ENCODE results near the gene CALHM2. TPM values are rescaled to one million over a fixed set of nuclear protein-coding genes. Genes with fewer than 3 reads are reported as not detected.
A peak's percentile ranks its signal among the peaks of the same experiment; 100 is the strongest.

Gene CALHM2
- polyA plus RNA-seq, 2 of the 4 experiments (the other 2 are of a cell fraction): 2.5 to 2.6 TPM

DNA sequence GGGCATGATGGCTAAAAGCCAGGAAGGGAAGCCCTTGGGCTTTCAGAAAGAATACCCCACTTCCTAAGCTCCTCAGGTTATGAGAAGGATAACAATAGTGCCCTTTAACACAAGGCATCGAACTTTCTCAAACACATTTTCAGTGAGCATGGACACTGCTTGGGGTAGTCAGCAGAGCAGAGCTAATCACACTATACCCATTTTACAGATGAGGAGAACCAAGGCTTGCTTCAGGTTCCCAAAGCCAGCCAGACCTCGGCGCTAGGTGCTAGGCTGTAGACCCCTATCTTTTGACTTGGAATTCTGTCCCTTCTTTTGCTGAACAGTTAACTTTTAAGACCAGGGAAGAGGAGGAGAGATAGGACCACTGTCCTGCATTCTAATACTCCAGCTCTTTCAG lies 43.2 kb upstream of the CALHM2 start:
- Histone ChIP-seq H3K4me2 (no peak overlapping the region), H3K9me3 (no peaks in the 10 kb centered on the region), H3K4me1 (peaks cover 13% of the 10 kb centered on the region), H3K27ac (no peak overlapping the region), H3K4me3 (no peak overlapping the region)
- ATAC-seq (no peak), FAIRE-seq (no peak), DNase-seq (ENCODE audit: low read depth in 1 of 2, low spot score in 1 of 2) (no peak)
- ChIA-PET POLR2A (no interaction called here), CTCF (interaction anchor here (0.9 to 2.9 kb wide), 3 partner anchors 10 to 98 kb away, joined by 3 to 14 read pairs (median 5); no protein-coding TSS in a partner anchor)
- 52% methylated on average over 3 of the region's 3 CpGs for WGBS (ENCODE audit: missing lambda C conversion rate)
- TF ChIP-seq HOXB13 (CRISPR knock-in tag; IDR thresholded peaks at IDR 0.05; ENCODE audit: low read depth): no peak
- TF ChIP-seq, protein P1, sequence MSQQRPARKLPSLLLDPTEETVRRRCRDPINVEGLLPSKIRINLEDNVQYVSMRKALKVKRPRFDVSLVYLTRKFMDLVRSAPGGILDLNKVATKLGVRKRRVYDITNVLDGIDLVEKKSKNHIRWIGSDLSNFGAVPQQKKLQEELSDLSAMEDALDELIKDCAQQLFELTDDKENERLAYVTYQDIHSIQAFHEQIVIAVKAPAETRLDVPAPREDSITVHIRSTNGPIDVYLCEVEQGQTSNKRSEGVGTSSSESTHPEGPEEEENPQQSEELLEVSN (IDR thresholded peaks at IDR 0.05; ENCODE audit: borderline replicate concordance, low read depth): no peak
- TF ChIP-seq POLR2AphosphoS2 (conservative IDR thresholded peaks at IDR 0.05; ENCODE audit: low read length): no peak

DNA sequence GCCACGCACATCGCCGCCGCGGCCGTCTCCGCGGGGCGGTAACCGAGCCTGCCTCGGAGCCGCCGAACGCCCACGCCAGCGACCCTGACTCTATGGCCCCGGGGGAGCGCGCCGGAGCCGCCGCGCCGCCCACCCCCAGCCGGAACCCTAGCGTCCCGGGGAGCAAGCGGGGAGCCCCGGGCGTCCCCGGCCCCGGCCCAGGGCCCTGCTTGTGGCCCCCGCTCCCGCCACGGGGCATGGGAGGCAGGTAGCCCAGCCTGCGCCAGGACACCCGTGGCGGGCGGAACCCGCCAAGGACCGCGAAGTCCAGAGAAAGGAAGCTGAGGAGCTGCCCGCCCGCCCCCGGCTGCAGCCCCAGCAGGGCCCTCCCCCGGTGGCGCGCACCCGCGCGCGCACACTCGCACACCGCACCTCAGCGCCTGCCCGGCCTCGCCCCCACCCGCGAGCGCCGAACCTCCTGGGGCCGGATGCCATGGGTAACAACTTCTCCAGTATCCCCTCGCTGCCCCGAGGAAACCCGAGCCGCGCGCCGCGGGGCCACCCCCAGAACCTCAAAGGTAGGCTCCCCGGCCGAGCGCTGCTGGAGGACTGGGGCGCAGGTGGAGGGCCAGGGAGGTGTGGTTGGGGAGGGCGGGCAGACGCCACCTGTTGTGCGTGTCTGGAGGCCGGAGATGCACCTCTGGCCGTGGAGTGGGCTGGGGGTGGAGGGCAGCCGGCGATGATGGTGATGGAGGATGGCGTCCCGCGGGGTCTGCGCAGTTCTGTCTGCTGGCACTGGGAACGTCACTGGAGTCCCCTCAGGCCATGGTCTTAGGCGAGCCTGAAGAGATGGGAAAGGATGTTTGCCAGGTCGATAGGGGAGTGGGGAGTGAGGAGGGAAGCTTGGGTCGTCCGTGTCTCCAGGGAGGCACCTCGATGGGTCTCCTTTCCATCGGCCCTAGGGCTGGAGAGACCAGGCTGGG lies 42.0 kb upstream of the CALHM2 start:
- POLR2A ChIA-PET: no interaction called here
- DNase-seq (ENCODE audit: low read depth in 1 of 2, low spot score in 1 of 2) (no peak), ATAC-seq (peak in 1 of 2 experiments; percentile 10; a peak in 2 of 6 replicates), FAIRE-seq (no peak)
- H3K9me3 ChIP-seq: no peaks in the 10 kb centered on the region
- peak overlapping the region; percentile 76 for H3K4me3 ChIP-seq
- H3K27ac ChIP-seq: peak overlapping the region; percentile 35 to 84; a peak in 4 of 6 replicates
- TF ChIP-seq PHF8 (IDR thresholded peaks at IDR 0.05; ENCODE audit: borderline replicate concordance, low read depth) (no peak), MAFK (IDR thresholded peaks at IDR 0.05; ENCODE audit: partially characterized antibody) (no peak), HOXB13 (CRISPR knock-in tag; IDR thresholded peaks at IDR 0.05; ENCODE audit: low read depth) (no peak), MYC (IDR thresholded peaks at IDR 0.05; ENCODE audit: borderline replicate concordance, low read length) (no peak), RFX5 (IDR thresholded peaks at IDR 0.05) (no peak), SMC3 (IDR thresholded peaks at IDR 0.05) (no peak), EP300 (IDR thresholded peaks at IDR 0.05) (no peak), POLR2A (IDR thresholded peaks at IDR 0.05; ENCODE audit: low read length) (no peak), NFE2L2 (conservative IDR thresholded peaks at IDR 0.05; ENCODE audit: low read length) (no peak), SREBF2 (IDR thresholded peaks at IDR 0.05) (no peak), CEBPB (IDR thresholded peaks at IDR 0.05) (no peak)
- TF ChIP-seq, protein P2, sequence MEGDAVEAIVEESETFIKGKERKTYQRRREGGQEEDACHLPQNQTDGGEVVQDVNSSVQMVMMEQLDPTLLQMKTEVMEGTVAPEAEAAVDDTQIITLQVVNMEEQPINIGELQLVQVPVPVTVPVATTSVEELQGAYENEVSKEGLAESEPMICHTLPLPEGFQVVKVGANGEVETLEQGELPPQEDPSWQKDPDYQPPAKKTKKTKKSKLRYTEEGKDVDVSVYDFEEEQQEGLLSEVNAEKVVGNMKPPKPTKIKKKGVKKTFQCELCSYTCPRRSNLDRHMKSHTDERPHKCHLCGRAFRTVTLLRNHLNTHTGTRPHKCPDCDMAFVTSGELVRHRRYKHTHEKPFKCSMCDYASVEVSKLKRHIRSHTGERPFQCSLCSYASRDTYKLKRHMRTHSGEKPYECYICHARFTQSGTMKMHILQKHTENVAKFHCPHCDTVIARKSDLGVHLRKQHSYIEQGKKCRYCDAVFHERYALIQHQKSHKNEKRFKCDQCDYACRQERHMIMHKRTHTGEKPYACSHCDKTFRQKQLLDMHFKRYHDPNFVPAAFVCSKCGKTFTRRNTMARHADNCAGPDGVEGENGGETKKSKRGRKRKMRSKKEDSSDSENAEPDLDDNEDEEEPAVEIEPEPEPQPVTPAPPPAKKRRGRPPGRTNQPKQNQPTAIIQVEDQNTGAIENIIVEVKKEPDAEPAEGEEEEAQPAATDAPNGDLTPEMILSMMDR (IDR thresholded peaks at IDR 0.05): no peak
- 28% methylated on average over 29 of the region's 92 CpGs for WGBS (ENCODE audit: missing lambda C conversion rate)
- H3K4me2 ChIP-seq: peak overlapping the region; percentile 100
- CTCF ChIA-PET: interaction anchor here (1.2 to 4.0 kb wide), 8 partner anchors 9 to 77 kb away, joined by 3 to 17 read pairs (median 5); no protein-coding TSS in a partner anchor
- peaks cover 13% of the 10 kb centered on the region for H3K4me1 ChIP-seq

DNA sequence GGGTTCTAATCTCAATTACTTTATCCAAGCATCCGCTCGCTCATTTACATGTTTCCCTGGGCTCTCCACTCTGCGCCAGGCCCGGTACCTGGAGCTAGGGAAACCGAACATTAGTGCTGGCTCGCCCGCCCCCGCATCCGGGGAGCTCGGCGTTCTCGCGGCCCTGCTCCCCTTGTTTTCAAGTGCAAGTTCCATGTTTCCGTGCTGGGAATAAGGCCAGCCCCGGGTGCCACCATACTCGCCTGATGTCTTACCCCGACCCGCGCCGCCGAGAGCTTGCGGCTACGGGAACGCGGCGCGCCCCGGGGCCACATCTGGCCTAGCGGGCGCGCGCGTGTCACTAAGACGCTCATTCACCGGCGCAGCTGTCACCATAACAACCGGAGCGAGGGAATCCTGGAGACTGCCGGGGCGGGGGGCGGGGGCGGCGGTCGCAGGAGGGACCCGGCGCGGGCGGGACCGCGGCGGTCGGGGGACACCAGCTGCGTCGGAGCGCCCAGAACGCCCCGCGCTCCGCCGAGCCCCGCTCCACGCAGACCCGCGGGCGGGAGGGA lies 41.3 kb upstream of the CALHM2 start, which contains the start of gene NEURL1:
Gene NEURL1, plus strand, starts transcription at position 344 of the 554 bp plus-strand sequence. CDS start 683 bp downstream, outside the sequence.
- DNase-seq (ENCODE audit: low read depth in 1 of 2, low spot score in 1 of 2): no peak
- H3K9me3 ChIP-seq: no peaks in the 10 kb centered on the region
- no peak for FAIRE-seq
- peak within 1 kb of the TSS; percentile 35 to 84; a peak in 4 of 6 replicates for H3K27ac ChIP-seq
- ChIA-PET POLR2A (no interaction called here), CTCF (interaction anchor here (0.6 to 4.0 kb wide), 14 partner anchors 7 to 99 kb away, joined by 3 to 17 read pairs (median 4); no protein-coding TSS in a partner anchor)
- peaks cover 13% of the 10 kb centered on the region for H3K4me1 ChIP-seq
- TF ChIP-seq, protein P3, sequence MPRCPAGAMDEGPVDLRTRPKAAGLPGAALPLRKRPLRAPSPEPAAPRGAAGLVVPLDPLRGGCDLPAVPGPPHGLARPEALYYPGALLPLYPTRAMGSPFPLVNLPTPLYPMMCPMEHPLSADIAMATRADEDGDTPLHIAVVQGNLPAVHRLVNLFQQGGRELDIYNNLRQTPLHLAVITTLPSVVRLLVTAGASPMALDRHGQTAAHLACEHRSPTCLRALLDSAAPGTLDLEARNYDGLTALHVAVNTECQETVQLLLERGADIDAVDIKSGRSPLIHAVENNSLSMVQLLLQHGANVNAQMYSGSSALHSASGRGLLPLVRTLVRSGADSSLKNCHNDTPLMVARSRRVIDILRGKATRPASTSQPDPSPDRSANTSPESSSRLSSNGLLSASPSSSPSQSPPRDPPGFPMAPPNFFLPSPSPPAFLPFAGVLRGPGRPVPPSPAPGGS (IDR thresholded peaks at IDR 0.05): no peak
- TF ChIP-seq, protein P2 (IDR thresholded peaks at IDR 0.05): no peak
- TF ChIP-seq RAD21 (conservative IDR thresholded peaks at IDR 0.05 in 1 of 2, IDR thresholded peaks at IDR 0.05 in 1 of 2): no peak
- TF ChIP-seq ZNF302 (CRISPR knock-in tag; IDR thresholded peaks at IDR 0.05): no peak
- no peak for TF ChIP-seq KDM5A (IDR thresholded peaks at IDR 0.05)
- no peak for TF ChIP-seq CEBPB (IDR thresholded peaks at IDR 0.05)
- no peak for TF ChIP-seq POLR2AphosphoS2 (conservative IDR thresholded peaks at IDR 0.05; ENCODE audit: low read length)
- no peak for TF ChIP-seq MYC (IDR thresholded peaks at IDR 0.05; ENCODE audit: borderline replicate concordance, low read length)
- peak within 1 kb of the TSS; percentile 76 for H3K4me3 ChIP-seq
- WGBS (ENCODE audit: missing lambda C conversion rate): 44% methylated on average over 28 of the region's 65 CpGs
- H3K4me2 ChIP-seq: peak within 1 kb of the TSS; percentile 100
- no peak for ATAC-seq
